OCI-LY1 (cell line): ENCODE results near the gene CCL20.

Source experiments
- EZH2 ChIP-seq: fragments of 200-600 bp; sonication (generic), shearing (Covaris generic); IDR thresholded peaks from 2 replicates; pipeline ENCODE4 v1.8.0; 2017; ENCODE audit warnings: borderline replicate concordance, mixed run types, mild to moderate bottlenecking, antibody characterized with exemption, low read length, moderate library complexity, mixed read lengths
- TF ChIP-seq, protein P1 (sequence below): fragments of 200-600 bp; sonication (generic), shearing (Covaris generic); IDR thresholded peaks from 2 replicates; pipeline ENCODE4 v1.5.1; 2017; ENCODE audit warnings: mild to moderate bottlenecking, antibody characterized with exemption, low read length, moderate library complexity, mixed read lengths

DNA sequence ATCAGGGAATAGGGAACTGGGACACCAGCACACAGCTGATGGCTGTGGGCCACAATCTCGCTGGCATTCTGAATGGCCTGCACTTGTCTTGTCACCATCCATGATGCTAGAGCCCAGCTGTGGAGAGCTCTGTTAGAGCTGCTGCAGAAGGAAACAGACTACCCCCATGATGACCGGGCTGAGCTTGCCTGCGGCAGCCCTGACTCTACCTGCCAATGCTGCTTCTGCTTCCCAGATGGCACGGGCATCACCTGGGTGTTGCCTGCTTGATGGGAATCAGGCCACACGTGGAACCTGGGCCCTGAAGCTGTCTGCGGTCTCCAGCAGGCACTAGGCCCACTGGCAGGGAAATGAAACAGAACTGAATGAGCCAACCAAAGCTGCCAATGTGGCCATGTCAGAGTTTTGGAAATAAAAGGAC lies 46.6 kb downstream of the CCL20 start:
- TF ChIP-seq, protein P1, sequence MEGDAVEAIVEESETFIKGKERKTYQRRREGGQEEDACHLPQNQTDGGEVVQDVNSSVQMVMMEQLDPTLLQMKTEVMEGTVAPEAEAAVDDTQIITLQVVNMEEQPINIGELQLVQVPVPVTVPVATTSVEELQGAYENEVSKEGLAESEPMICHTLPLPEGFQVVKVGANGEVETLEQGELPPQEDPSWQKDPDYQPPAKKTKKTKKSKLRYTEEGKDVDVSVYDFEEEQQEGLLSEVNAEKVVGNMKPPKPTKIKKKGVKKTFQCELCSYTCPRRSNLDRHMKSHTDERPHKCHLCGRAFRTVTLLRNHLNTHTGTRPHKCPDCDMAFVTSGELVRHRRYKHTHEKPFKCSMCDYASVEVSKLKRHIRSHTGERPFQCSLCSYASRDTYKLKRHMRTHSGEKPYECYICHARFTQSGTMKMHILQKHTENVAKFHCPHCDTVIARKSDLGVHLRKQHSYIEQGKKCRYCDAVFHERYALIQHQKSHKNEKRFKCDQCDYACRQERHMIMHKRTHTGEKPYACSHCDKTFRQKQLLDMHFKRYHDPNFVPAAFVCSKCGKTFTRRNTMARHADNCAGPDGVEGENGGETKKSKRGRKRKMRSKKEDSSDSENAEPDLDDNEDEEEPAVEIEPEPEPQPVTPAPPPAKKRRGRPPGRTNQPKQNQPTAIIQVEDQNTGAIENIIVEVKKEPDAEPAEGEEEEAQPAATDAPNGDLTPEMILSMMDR = no peak
- no peak for TF ChIP-seq EZH2
